ENCODE data around the gene ACOT6.

The ACOT6 gene

GRCh38 chr14:73610687-73611086, 1.6 kb upstream of the ACOT6 start:
- TF ChIP-seq CTCF (IDR thresholded peaks at IDR 0.05; ENCODE audit: low read depth, low read length, missing control alignments): no peak
- no peak for DNase-seq (ENCODE audit: low read depth)

GRCh38 chr14:73613046-73613383, 698 bp downstream of the ACOT6 start:
- peak overlapping the region; percentile 54 for H3K4me3 ChIP-seq (ENCODE audit: low read depth, low read length)
- no peak for TF ChIP-seq CTCF (IDR thresholded peaks at IDR 0.05; ENCODE audit: low read depth, low read length, missing control alignments)
- DNase-seq (ENCODE audit: low read depth): no peak
- in situ Hi-C loops (cut with HindIII; ENCODE audit: low sequenced_read_pairs): no loop called here

More at GRCh38 chr14:73610687-73611086, 1.6 kb upstream of the ACOT6 start:
- in situ Hi-C loops (cut with HindIII; ENCODE audit: low sequenced_read_pairs): no loop called here
- H3K4me3 ChIP-seq (ENCODE audit: low read depth, low read length): no peak overlapping the region

- no peak for TF ChIP-seq CTCF (IDR thresholded peaks at IDR 0.05; ENCODE audit: low read depth, low read length, missing control alignments)
- no peak overlapping the region for H3K4me3 ChIP-seq (ENCODE audit: low read depth, low read length)
- DNase-seq (ENCODE audit: low read depth): no peak
- in situ Hi-C loops (cut with HindIII; ENCODE audit: low sequenced_read_pairs): no loop called here
Measured at GRCh38 chr14:73613419-73613963, 1.2 kb downstream of the ACOT6 start.

- H3K4me3 ChIP-seq (ENCODE audit: low read depth, low read length): no peak overlapping the region
- TF ChIP-seq CTCF (IDR thresholded peaks at IDR 0.05; ENCODE audit: low read depth, low read length, missing control alignments): no peak
- in situ Hi-C loops (cut with HindIII; ENCODE audit: low sequenced_read_pairs): no loop called here
- DNase-seq (ENCODE audit: low read depth): no peak
Measured at GRCh38 chr14:73616831-73617230, 4.5 kb downstream of the ACOT6 start.

- no peak for DNase-seq (ENCODE audit: low read depth)
- no peak for TF ChIP-seq CTCF (IDR thresholded peaks at IDR 0.05; ENCODE audit: low read depth, low read length, missing control alignments)
- no peak overlapping the region for H3K4me3 ChIP-seq (ENCODE audit: low read depth, low read length)
- in situ Hi-C loops (cut with HindIII; ENCODE audit: low sequenced_read_pairs): no loop called here
Measured at GRCh38 chr14:73619524-73619923, 7.2 kb downstream of the ACOT6 start.

- in situ Hi-C loops (cut with HindIII; ENCODE audit: low sequenced_read_pairs): no loop called here
- DNase-seq (ENCODE audit: low read depth): no peak
- no peak overlapping the region for H3K4me3 ChIP-seq (ENCODE audit: low read depth, low read length)
- no peak for TF ChIP-seq CTCF (IDR thresholded peaks at IDR 0.05; ENCODE audit: low read depth, low read length, missing control alignments)
Measured at GRCh38 chr14:73620268-73620667, 8.0 kb downstream of the ACOT6 start.

Measured in astrocyte of the cerebellum (primary cell).